GM23338 (cell line): ENCODE measurements around the gene OTULINL. TPM values are rescaled to one million over a fixed set of nuclear protein-coding genes. Genes with fewer than 3 reads are reported as not detected.

Experiments used
- ATAC-seq: fragments of 200-7000 bp; cut with Tn5 transposase; 3 replicates; pipeline ENCODE4 v1.9.1; 2020
- DNase-seq: peaks from one replicate; pipeline ENCODE4 v3.0.0-alpha.2; 2015; ENCODE audit warnings: low spot score
- H2AFZ ChIP-seq: fragments of 200-600 bp; sonication (generic); 2 replicates; pipeline ENCODE4 v1.8.0; 2016; ENCODE audit warnings: antibody characterized with exemption, mild to moderate bottlenecking, moderate library complexity
- H3F3A ChIP-seq: fragments of 200-600 bp; sonication (generic); replicated peaks from 2 replicates; pipeline ENCODE4 v1.8.0; 2017; ENCODE audit warnings: antibody characterized with exemption, mixed run types, low read depth
- H3K27ac ChIP-seq: fragments of 200-600 bp; sonication (generic); 2 replicates; pipeline ENCODE4 v1.6.1; 2016; ENCODE audit warnings: low read depth
- H3K27me3 ChIP-seq: fragments of 200-600 bp; sonication (generic); 2 replicates; pipeline ENCODE4 v1.8.0; 2016; ENCODE audit warnings: mild to moderate bottlenecking, mixed run types, moderate library complexity; ENCODE audit not compliant: insufficient read depth
- H3K36me3 ChIP-seq: fragments of 200-600 bp; sonication (generic); 2 replicates; pipeline ENCODE4 v1.8.0; 2016; ENCODE audit warnings: mild to moderate bottlenecking; ENCODE audit not compliant: insufficient read depth
- H3K4me1 ChIP-seq: fragments of 200-600 bp; sonication (generic); 2 replicates; pipeline ENCODE4 v1.8.0; 2016; ENCODE audit warnings: mild to moderate bottlenecking, moderate library complexity; ENCODE audit not compliant: insufficient read depth
- H3K4me2 ChIP-seq: fragments of 200-600 bp; sonication (generic); 2 replicates; pipeline ENCODE4 v1.7.1; 2017; ENCODE audit warnings: mixed run types
- H3K4me3 ChIP-seq: fragments of 200-600 bp; sonication (generic); 2 replicates; pipeline ENCODE4 v1.6.1; 2016; ENCODE audit warnings: mixed run types
- H3K79me2 ChIP-seq: fragments of 200-600 bp; sonication (generic); replicated peaks from 2 replicates; pipeline ENCODE4 v1.8.0; 2017; ENCODE audit warnings: mild to moderate bottlenecking; ENCODE audit not compliant: insufficient read depth
- H3K9me2 ChIP-seq: fragments of 200-600 bp; sonication (generic); 2 replicates; pipeline ENCODE4 v1.8.0; 2017; ENCODE audit not compliant: insufficient read depth
- H4K20me1 ChIP-seq: fragments of 200-600 bp; sonication (generic); replicated peaks from 2 replicates; pipeline ENCODE4 v1.8.0; 2017; ENCODE audit warnings: mild to moderate bottlenecking; ENCODE audit not compliant: insufficient read depth
- H3K27ac Mint-ChIP-seq: 2 replicates; pipeline ENCODE4 v1.8.0; 2020; ENCODE audit warnings: inconsistent platforms, mild to moderate bottlenecking, moderate library complexity, mixed read lengths
- H3K27me3 Mint-ChIP-seq: 3 replicates; pipeline ENCODE4 v1.8.0; 2022; ENCODE audit warnings: low read depth, mild to moderate bottlenecking, moderate library complexity, mixed read lengths, inconsistent platforms; ENCODE audit not compliant: insufficient read depth, poor library complexity
- H3K36me3 Mint-ChIP-seq: 3 replicates; pipeline ENCODE4 v1.8.0; 2021; ENCODE audit warnings: low read depth, mild to moderate bottlenecking, inconsistent platforms, moderate library complexity, mixed read lengths
- H3K4me1 Mint-ChIP-seq: 3 replicates; pipeline ENCODE4 v1.8.0; 2020; ENCODE audit warnings: mild to moderate bottlenecking, inconsistent platforms, mixed read lengths
- H3K4me3 Mint-ChIP-seq: 3 replicates; pipeline ENCODE4 v1.8.0; 2021; ENCODE audit warnings: moderate library complexity, mild to moderate bottlenecking, inconsistent platforms, mixed read lengths
- H3K9me3 Mint-ChIP-seq: 3 replicates; pipeline ENCODE4 v1.8.0; 2020; ENCODE audit warnings: moderate library complexity, mild to moderate bottlenecking, inconsistent platforms, mixed read lengths
- CREB1 ChIP-seq: fragments of 250-450 bp; sonication (Bioruptor Pico); IDR thresholded peaks from 2 replicates; pipeline ENCODE4 v1.5.0; 2020; ENCODE audit warnings: low read depth, mild to moderate bottlenecking, moderate library complexity
- EZH2 ChIP-seq: fragments of 200-600 bp; sonication (generic); IDR thresholded peaks from one replicate; pipeline ENCODE4 v1.8.0; 2017; ENCODE audit warnings: antibody characterized with exemption, mild to moderate bottlenecking, low read depth; ENCODE audit not compliant: unreplicated experiment
- STAT1 ChIP-seq: IDR thresholded peaks from one replicate; pipeline ENCODE4 v1.6.1; 2016; ENCODE audit warnings: antibody characterized with exemption; ENCODE audit not compliant: unreplicated experiment
- ZNF114 ChIP-seq: fragments of 250-450 bp; sonication (Bioruptor Pico); IDR thresholded peaks from 2 replicates; pipeline ENCODE4 v1.5.0; 2020; ENCODE audit warnings: mild to moderate bottlenecking, moderate library complexity
- polyA plus RNA-seq: library from polyadenylated mRNA; unstranded; fragments of >200 nt; fragmentation: Nextera tagmentation; extraction: Ambion mirVana; gene quantifications from 2 replicates; pipeline ENCODE4 v1.2.1, GENCODE V29; 2016
- total RNA-seq: library from RNA; depleted of rRNA; stranded (reverse); fragments of >200 nt; shearing (Covaris generic); gene quantifications from 2 replicates; pipeline ENCODE4 v1.2.3, GENCODE V29; 2014
- TF ChIP-seq, protein P1 (sequence below): IDR thresholded peaks from one replicate; pipeline ENCODE4 v1.6.1; 2018; ENCODE audit warnings: antibody characterized with exemption; ENCODE audit not compliant: unreplicated experiment
- TF ChIP-seq, protein P2 (sequence below), 2 experiments: fragments of 200-600 bp in 1 of 2; sonication (generic) in 1 of 2; conservative IDR thresholded peaks; 2 replicates each; pipeline versions ENCODE4 v1.5.1 to v1.6.1; 2016 to 2017; ENCODE audit warnings: antibody characterized with exemption in 2 of 2, low read depth in 2 of 2, mild to moderate bottlenecking in 2 of 2, moderate library complexity in 1 of 2
- TF ChIP-seq, protein P3 (sequence below): IDR thresholded peaks from 2 replicates; pipeline ENCODE4 v1.6.1; 2016; ENCODE audit warnings: antibody characterized with exemption

OTULINL gene
- total and polyA plus RNA-seq, 2 experiments from 2014 or later, result 6.3 to 7.6 TPM

DNA sequence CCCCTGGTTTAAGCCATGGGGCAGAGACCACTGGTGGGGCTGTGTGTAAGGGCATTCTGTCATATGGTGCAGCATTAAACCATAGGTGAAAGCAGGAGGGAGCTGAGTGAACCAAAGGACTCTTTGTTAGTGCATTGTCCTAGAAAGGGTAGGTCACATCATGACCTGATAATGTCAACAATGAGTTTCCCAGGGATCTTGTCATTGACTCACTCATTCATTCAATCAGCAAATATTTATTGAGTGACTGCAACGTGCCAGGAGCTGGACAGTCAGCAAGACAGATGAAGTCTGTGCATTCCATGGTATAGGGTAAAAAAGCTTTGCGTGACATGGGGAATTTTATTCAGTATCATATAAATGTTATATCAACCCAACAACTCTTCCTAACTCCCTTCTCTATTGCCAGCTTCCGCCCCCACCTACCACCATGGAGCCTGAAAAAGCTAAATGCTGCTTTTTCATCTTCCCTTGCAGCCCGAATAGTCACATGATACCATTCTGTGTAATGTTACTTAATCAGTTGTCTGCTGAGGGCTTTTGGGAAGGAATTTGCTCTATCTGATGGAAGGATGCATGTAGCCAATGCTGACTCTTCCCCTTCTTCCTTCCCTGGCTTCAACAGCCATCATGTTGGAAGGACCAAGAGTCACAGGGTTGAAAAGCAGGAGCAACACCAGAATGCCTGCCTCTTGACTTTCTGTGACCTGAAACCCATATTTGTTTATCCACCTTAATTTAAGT, 11.5 kb upstream of the OTULINL start:
- Histone ChIP-seq H3K4me3 (no peak overlapping the region), H3K27ac (no peak overlapping the region), H3F3A (no peaks in the 10 kb centered on the region), H3K4me1 (0 out of 2 replicates have a peak, but pooled peaks cover 3% of the 10 kb centered on the region), H3K4me2 (no peak overlapping the region), H4K20me1 (no peaks in the 10 kb centered on the region), H3K9me2 (peaks cover 10% of the 10 kb centered on the region; the same call in 1 of the 2 replicates), H3K27me3 (no peaks in the 10 kb centered on the region), H3K36me3 (no peaks in the 10 kb centered on the region), H3K79me2 (no peaks in the 10 kb centered on the region), H2AFZ (no peak overlapping the region)
- no peak overlapping the region for H3K27ac Mint-ChIP-seq
- DNase-seq (no peak), ATAC-seq (no peak)
- peaks cover 14% of the 10 kb centered on the region for H3K9me3 Mint-ChIP-seq
- H3K27me3 Mint-ChIP-seq, result no peaks in the 10 kb centered on the region
- TF ChIP-seq CREB1 (no peak), EZH2 (no peak)
- H3K4me3 Mint-ChIP-seq, result no peak overlapping the region
- H3K4me1 Mint-ChIP-seq, result 0 out of 3 replicates have a peak, but pooled peaks cover 2% of the 10 kb centered on the region
- no peaks in the 10 kb centered on the region for H3K36me3 Mint-ChIP-seq

DNA sequence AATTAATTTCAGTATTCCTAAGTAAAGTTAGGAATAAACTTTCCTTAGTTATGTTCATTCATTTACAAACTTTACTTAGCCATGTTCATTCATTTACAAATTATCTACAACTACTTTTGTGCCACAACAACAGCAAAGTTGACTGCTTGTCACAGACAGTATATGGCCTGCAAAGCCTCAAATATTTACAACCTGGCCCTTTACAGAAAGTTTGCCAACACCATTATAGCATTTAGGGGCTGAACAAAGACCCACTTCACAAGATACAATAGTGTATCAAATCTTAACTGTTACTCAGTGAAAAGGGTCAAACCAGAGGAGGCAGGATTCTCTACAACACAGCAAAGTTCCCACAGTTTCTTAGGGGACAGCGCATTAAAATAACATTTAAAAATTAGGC, 9.7 kb upstream of the OTULINL start:
- H3K4me1 Mint-ChIP-seq, result 0 out of 3 replicates have a peak, but pooled peaks cover 2% of the 10 kb centered on the region
- H3K9me3 Mint-ChIP-seq, result peaks cover 7% of the 10 kb centered on the region
- Histone ChIP-seq H3K4me3 (no peak overlapping the region), H3K27ac (no peak overlapping the region), H3K4me1 (0 out of 2 replicates have a peak, but pooled peaks cover 3% of the 10 kb centered on the region), H2AFZ (peak overlapping the region; percentile 9; the same call in 1 of the 2 replicates), H3K27me3 (no peaks in the 10 kb centered on the region), H3K4me2 (no peak overlapping the region), H3F3A (no peaks in the 10 kb centered on the region), H3K36me3 (no peaks in the 10 kb centered on the region), H3K9me2 (peaks cover 10% of the 10 kb centered on the region; the same call in 1 of the 2 replicates), H3K79me2 (no peaks in the 10 kb centered on the region), H4K20me1 (no peaks in the 10 kb centered on the region)
- no peak overlapping the region for H3K4me3 Mint-ChIP-seq
- no peaks in the 10 kb centered on the region for H3K36me3 Mint-ChIP-seq
- TF ChIP-seq STAT1 (no peak), EZH2 (no peak)
- no peak overlapping the region for H3K27ac Mint-ChIP-seq
- H3K27me3 Mint-ChIP-seq, result no peaks in the 10 kb centered on the region
- no peak for DNase-seq
- no peak for ATAC-seq

DNA sequence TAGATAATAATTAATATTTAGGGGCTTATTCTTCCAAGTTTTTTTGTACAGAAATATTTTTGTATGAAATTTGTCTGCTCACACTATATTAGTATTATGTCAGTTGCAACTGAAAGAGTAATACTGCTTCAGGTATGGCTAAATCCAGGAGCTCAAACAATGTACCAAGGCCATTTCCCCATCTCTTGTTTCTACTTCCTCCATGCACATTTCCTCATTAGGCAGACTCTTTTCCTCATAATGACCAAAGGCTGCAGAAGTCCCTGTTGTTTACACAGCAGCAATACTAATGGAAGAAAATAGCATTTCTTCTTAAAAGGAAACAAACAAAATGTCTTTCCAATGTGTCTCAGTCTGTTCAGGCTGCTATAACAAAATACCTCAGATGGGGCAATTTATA, 9.2 kb upstream of the OTULINL start:
- no peaks in the 10 kb centered on the region for H3K36me3 ChIP-seq
- peaks cover 2% of the 10 kb centered on the region; the same call in 1 of the 3 replicates for H3K9me3 Mint-ChIP-seq
- no peak for ATAC-seq
- H4K20me1 ChIP-seq, result no peaks in the 10 kb centered on the region
- H3K27ac ChIP-seq, result no peak overlapping the region
- no peak overlapping the region for H3K4me3 ChIP-seq
- H3K4me2 ChIP-seq, result no peak overlapping the region
- H3K9me2 ChIP-seq, result peaks cover 10% of the 10 kb centered on the region; the same call in 1 of the 2 replicates
- no peak overlapping the region for H3K27ac Mint-ChIP-seq
- no peaks in the 10 kb centered on the region for H3K27me3 ChIP-seq
- no peaks in the 10 kb centered on the region for H3F3A ChIP-seq
- H3K4me1 ChIP-seq, result 0 out of 2 replicates have a peak, but pooled peaks cover 3% of the 10 kb centered on the region
- H2AFZ ChIP-seq, result no peak overlapping the region
- H3K36me3 Mint-ChIP-seq, result no peaks in the 10 kb centered on the region
- H3K27me3 Mint-ChIP-seq, result no peaks in the 10 kb centered on the region
- 0 out of 3 replicates have a peak, but pooled peaks cover 2% of the 10 kb centered on the region for H3K4me1 Mint-ChIP-seq
- no peaks in the 10 kb centered on the region for H3K79me2 ChIP-seq
- no peak overlapping the region for H3K4me3 Mint-ChIP-seq
- no peak for DNase-seq
- TF ChIP-seq ZNF114 (CRISPR knock-in tag) (no peak), EZH2 (no peak), CREB1 (no peak)
- TF ChIP-seq, protein P1, sequence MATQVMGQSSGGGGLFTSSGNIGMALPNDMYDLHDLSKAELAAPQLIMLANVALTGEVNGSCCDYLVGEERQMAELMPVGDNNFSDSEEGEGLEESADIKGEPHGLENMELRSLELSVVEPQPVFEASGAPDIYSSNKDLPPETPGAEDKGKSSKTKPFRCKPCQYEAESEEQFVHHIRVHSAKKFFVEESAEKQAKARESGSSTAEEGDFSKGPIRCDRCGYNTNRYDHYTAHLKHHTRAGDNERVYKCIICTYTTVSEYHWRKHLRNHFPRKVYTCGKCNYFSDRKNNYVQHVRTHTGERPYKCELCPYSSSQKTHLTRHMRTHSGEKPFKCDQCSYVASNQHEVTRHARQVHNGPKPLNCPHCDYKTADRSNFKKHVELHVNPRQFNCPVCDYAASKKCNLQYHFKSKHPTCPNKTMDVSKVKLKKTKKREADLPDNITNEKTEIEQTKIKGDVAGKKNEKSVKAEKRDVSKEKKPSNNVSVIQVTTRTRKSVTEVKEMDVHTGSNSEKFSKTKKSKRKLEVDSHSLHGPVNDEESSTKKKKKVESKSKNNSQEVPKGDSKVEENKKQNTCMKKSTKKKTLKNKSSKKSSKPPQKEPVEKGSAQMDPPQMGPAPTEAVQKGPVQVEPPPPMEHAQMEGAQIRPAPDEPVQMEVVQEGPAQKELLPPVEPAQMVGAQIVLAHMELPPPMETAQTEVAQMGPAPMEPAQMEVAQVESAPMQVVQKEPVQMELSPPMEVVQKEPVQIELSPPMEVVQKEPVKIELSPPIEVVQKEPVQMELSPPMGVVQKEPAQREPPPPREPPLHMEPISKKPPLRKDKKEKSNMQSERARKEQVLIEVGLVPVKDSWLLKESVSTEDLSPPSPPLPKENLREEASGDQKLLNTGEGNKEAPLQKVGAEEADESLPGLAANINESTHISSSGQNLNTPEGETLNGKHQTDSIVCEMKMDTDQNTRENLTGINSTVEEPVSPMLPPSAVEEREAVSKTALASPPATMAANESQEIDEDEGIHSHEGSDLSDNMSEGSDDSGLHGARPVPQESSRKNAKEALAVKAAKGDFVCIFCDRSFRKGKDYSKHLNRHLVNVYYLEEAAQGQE, result no peak
- TF ChIP-seq, protein P2, sequence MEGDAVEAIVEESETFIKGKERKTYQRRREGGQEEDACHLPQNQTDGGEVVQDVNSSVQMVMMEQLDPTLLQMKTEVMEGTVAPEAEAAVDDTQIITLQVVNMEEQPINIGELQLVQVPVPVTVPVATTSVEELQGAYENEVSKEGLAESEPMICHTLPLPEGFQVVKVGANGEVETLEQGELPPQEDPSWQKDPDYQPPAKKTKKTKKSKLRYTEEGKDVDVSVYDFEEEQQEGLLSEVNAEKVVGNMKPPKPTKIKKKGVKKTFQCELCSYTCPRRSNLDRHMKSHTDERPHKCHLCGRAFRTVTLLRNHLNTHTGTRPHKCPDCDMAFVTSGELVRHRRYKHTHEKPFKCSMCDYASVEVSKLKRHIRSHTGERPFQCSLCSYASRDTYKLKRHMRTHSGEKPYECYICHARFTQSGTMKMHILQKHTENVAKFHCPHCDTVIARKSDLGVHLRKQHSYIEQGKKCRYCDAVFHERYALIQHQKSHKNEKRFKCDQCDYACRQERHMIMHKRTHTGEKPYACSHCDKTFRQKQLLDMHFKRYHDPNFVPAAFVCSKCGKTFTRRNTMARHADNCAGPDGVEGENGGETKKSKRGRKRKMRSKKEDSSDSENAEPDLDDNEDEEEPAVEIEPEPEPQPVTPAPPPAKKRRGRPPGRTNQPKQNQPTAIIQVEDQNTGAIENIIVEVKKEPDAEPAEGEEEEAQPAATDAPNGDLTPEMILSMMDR (conservative IDR thresholded peaks at IDR 0.05; ENCODE audit: low read depth in 2 of 2), result no peak
- TF ChIP-seq, protein P3, sequence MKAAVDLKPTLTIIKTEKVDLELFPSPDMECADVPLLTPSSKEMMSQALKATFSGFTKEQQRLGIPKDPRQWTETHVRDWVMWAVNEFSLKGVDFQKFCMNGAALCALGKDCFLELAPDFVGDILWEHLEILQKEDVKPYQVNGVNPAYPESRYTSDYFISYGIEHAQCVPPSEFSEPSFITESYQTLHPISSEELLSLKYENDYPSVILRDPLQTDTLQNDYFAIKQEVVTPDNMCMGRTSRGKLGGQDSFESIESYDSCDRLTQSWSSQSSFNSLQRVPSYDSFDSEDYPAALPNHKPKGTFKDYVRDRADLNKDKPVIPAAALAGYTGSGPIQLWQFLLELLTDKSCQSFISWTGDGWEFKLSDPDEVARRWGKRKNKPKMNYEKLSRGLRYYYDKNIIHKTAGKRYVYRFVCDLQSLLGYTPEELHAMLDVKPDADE, result no peak
